CD4-positive, alpha-beta memory T cell (primary cell): Measurements from ENCODE around the gene FLCN. TPM values are rescaled to one million over a fixed set of nuclear protein-coding genes. Genes with fewer than 3 reads are reported as not detected.

Source experiments
- CTCF ChIA-PET: fragments of 350-600 bp; sonication (Branson Sonifier 250); formaldehyde crosslinking; loops from one replicate; lab custom pipeline; 2021; ENCODE audit warnings: inconsistent platforms; ENCODE audit not compliant: partially characterized antibody; lab: Charles Lee
- POLR2A ChIA-PET: fragments of 350-600 bp; sonication (Branson Sonifier 250); formaldehyde crosslinking; loops from one replicate; lab custom pipeline; 2021; ENCODE audit not compliant: partially characterized antibody; lab: Charles Lee
- DNase-seq, 5 donors: peaks; one replicate each; pipeline versions ENCODE4 v3.0.0 to v3.0.0-alpha.2; 2020 to 2022; ENCODE audit warnings: mixed read lengths in 1 of 5
- H3K27ac ChIP-seq: one replicate; pipeline ENCODE4 v1.7.0; 2013; ENCODE audit warnings: low read depth, low read length
- H3K27me3 ChIP-seq: 2 replicates; pipeline ENCODE4 v1.7.0; 2013; ENCODE audit warnings: mild to moderate bottlenecking, low read length, moderate library complexity; ENCODE audit not compliant: insufficient read depth
- H3K36me3 ChIP-seq: 2 replicates; pipeline ENCODE4 v1.7.0; 2013; ENCODE audit warnings: mild to moderate bottlenecking, low read length, moderate library complexity; ENCODE audit not compliant: insufficient read depth
- H3K4me1 ChIP-seq: 2 replicates; pipeline ENCODE4 v1.7.0; 2013; ENCODE audit warnings: mild to moderate bottlenecking, low read length, moderate library complexity; ENCODE audit not compliant: insufficient read depth
- H3K4me3 ChIP-seq, 2 donors: one replicate each; pipeline ENCODE4 v1.7.0; 2013; ENCODE audit warnings: low read length in 2 of 2, mild to moderate bottlenecking in 1 of 2
- H3K9me3 ChIP-seq, 2 donors: one replicate each; pipeline ENCODE4 v1.7.0; 2013; ENCODE audit warnings: low read length in 2 of 2, control low read depth in 1 of 2; ENCODE audit not compliant: control insufficient read depth in 1 of 2
- H3K27ac Mint-ChIP-seq, 7 donors: one replicate each; pipeline ENCODE4 v1.8.0; 2020 to 2021; ENCODE audit warnings: mixed read lengths in 7 of 7, mild to moderate bottlenecking in 6 of 7, inconsistent platforms in 3 of 7, moderate library complexity in 3 of 7
- H3K27me3 Mint-ChIP-seq, 2 donors: one replicate each; pipeline ENCODE4 v1.8.0; 2020 to 2021; ENCODE audit warnings: mixed read lengths in 2 of 2
- H3K36me3 Mint-ChIP-seq, 2 donors: one replicate each; pipeline ENCODE4 v1.8.0; 2020 to 2021; ENCODE audit warnings: mixed read lengths in 2 of 2, inconsistent platforms in 1 of 2, mild to moderate bottlenecking in 1 of 2
- H3K4me1 Mint-ChIP-seq, 4 donors: one replicate each; pipeline ENCODE4 v1.8.0; 2020 to 2021; ENCODE audit warnings: mixed read lengths in 4 of 4, mild to moderate bottlenecking in 1 of 4
- H3K4me3 Mint-ChIP-seq, 8 donors: one replicate each; pipeline ENCODE4 v1.8.0; 2020 to 2021; ENCODE audit warnings: mixed read lengths in 8 of 8, mild to moderate bottlenecking in 7 of 8, moderate library complexity in 6 of 8, inconsistent platforms in 3 of 8
- H3K9me3 Mint-ChIP-seq, 8 donors: one replicate each; pipeline ENCODE4 v1.8.0; 2020 to 2021; ENCODE audit warnings: mixed read lengths in 8 of 8, mild to moderate bottlenecking in 5 of 8, inconsistent platforms in 3 of 8, moderate library complexity in 1 of 8
- intact Hi-C: fragments of 100-400 bp; cut with micrococcal nuclease; formaldehyde crosslinking; loops from one replicate; pipeline ENCODE4 v1.15.1; 2023
- polyA plus RNA-seq, 2 donors: library from polyadenylated mRNA; unstranded; fragments of 300-500 nt; fragmentation: Illumina TruSeq; gene quantifications; one replicate each; pipeline ENCODE4 v1.2.3, GENCODE V29; 2021
- total RNA-seq, 2 experiments: library from RNA; stranded (reverse); gene quantifications; one replicate each; pipeline ENCODE4 v1.2.3, GENCODE V29; 2021

Gene FLCN
- total and polyA plus RNA-seq, 4 experiments from 2014 or later = 2.4 to 95.0 (median 49.8) TPM

GRCh38 chr17:17204041-17204591 lies 32.9 kb downstream of the FLCN start:
- intact Hi-C loops = loop anchor here (2.0 kb wide), 2 partner anchors 27 to 77 kb away; partner anchors contain the start of gene COPS3
- peak overlapping the region; percentile 77 to 97 (median 96) for H3K27ac Mint-ChIP-seq

GRCh38 chr17:17203173-17203730 lies 33.7 kb downstream of the FLCN start:
- no peak for DNase-seq
- peaks cover 17 to 50% (median 31%) of the 10 kb centered on the region in 4 donors for H3K4me1 Mint-ChIP-seq
- Histone ChIP-seq H3K4me1 (peaks cover 28% of the 10 kb centered on the region), H3K4me3 (no peak overlapping the region), H3K27me3 (no peaks in the 10 kb centered on the region), H3K9me3 (no peaks in the 10 kb centered on the region), H3K36me3 (peaks cover 18% of the 10 kb centered on the region), H3K27ac (no peak overlapping the region)
- no peaks in the 10 kb centered on the region for H3K9me3 Mint-ChIP-seq
- ChIA-PET CTCF (no interaction called here), POLR2A (interaction anchor here (1.0 to 9.2 kb wide), 2 partner anchors 23 to 48 kb away, joined by 3 to 131 read pairs; no protein-coding TSS in a partner anchor)
- H3K36me3 Mint-ChIP-seq = peaks cover 25 to 27% of the 10 kb centered on the region in 2 donors
- no peaks in the 10 kb centered on the region for H3K27me3 Mint-ChIP-seq
- intact Hi-C loops = no loop called here
- H3K4me3 Mint-ChIP-seq = peak overlapping the region in 7 of 8 donors; percentile 1 to 92 (median 52)
- H3K27ac Mint-ChIP-seq = peak overlapping the region in 5 of 7 donors; percentile 47 to 96 (median 88)

More at GRCh38 chr17:17204041-17204591, 32.9 kb downstream of the FLCN start:
- Histone ChIP-seq H3K27ac (peak overlapping the region; percentile 72), H3K4me3 (peak overlapping the region; percentile 57 to 72), H3K27me3 (no peaks in the 10 kb centered on the region), H3K4me1 (peaks cover 28% of the 10 kb centered on the region), H3K36me3 (peaks cover 18% of the 10 kb centered on the region), H3K9me3 (no peaks in the 10 kb centered on the region)
- Mint-ChIP-seq H3K4me1 (peaks cover 15 to 50% (median 31%) of the 10 kb centered on the region in 4 donors), H3K36me3 (peaks cover 25 to 27% of the 10 kb centered on the region in 2 donors), H3K9me3 (no peaks in the 10 kb centered on the region), H3K27me3 (no peaks in the 10 kb centered on the region), H3K4me3 (peak overlapping the region; percentile 85 to 94 (median 90))
- ChIA-PET POLR2A (interaction anchor here (4.1 to 9.2 kb wide), 2 partner anchors 24 to 31 kb away, joined by 11 to 131 read pairs; no protein-coding TSS in a partner anchor), CTCF (interaction anchor here (0.8 kb wide), 1 partner anchor 48 kb away, joined by 3 read pairs; no protein-coding TSS in a partner anchor)
- no peak for DNase-seq

- CTCF ChIA-PET = no interaction called here
- POLR2A ChIA-PET = interaction anchor here (0.7 to 0.9 kb wide), 2 partner anchors 23 to 36 kb away, joined by 3 read pairs; no protein-coding TSS in a partner anchor
Observed at GRCh38 chr17:17201907-17202306, 35.1 kb downstream of the FLCN start.

GRCh38 chr17:17201271-17201670 lies 35.7 kb downstream of the FLCN start:
- CTCF ChIA-PET = interaction anchor here (0.7 to 1.7 kb wide), 4 partner anchors 9 to 112 kb away, joined by 3 to 4 read pairs (median 4); no protein-coding TSS in a partner anchor
- Histone ChIP-seq H3K27me3 (no peaks in the 10 kb centered on the region), H3K27ac (no peak overlapping the region), H3K36me3 (peaks cover 18% of the 10 kb centered on the region), H3K9me3 (no peaks in the 10 kb centered on the region), H3K4me1 (peaks cover 28% of the 10 kb centered on the region), H3K4me3 (no peak overlapping the region)
- peak overlapping the region in 1 of 7 donors; percentile 22 for H3K27ac Mint-ChIP-seq
- H3K9me3 Mint-ChIP-seq = no peaks in the 10 kb centered on the region
- no peak for DNase-seq
- POLR2A ChIA-PET = interaction anchor here (0.9 to 1.5 kb wide), 3 partner anchors 18 to 160 kb away, joined by 3 to 4 read pairs (median 4); no protein-coding TSS in a partner anchor
- peaks cover 22 to 53% (median 30%) of the 10 kb centered on the region in 4 donors for H3K4me1 Mint-ChIP-seq
- H3K27me3 Mint-ChIP-seq = no peaks in the 10 kb centered on the region
- H3K36me3 Mint-ChIP-seq = peaks cover 25 to 31% of the 10 kb centered on the region in 2 donors
- intact Hi-C loops = no loop called here
- peak overlapping the region in 2 of 8 donors; percentile 31 to 39 for H3K4me3 Mint-ChIP-seq

More at GRCh38 chr17:17201907-17202306, 35.1 kb downstream of the FLCN start:
- H3K4me1 Mint-ChIP-seq = peaks cover 22 to 55% (median 32%) of the 10 kb centered on the region in 4 donors
- Histone ChIP-seq H3K36me3 (peaks cover 18% of the 10 kb centered on the region), H3K9me3 (no peaks in the 10 kb centered on the region), H3K4me1 (peaks cover 28% of the 10 kb centered on the region), H3K27me3 (no peaks in the 10 kb centered on the region), H3K4me3 (no peak overlapping the region), H3K27ac (no peak overlapping the region)
- peaks cover 25 to 31% of the 10 kb centered on the region in 2 donors for H3K36me3 Mint-ChIP-seq
- H3K27me3 Mint-ChIP-seq = no peaks in the 10 kb centered on the region
- peak overlapping the region in 3 of 7 donors; percentile 22 to 64 (median 24) for H3K27ac Mint-ChIP-seq
- no peak for DNase-seq
- intact Hi-C loops = no loop called here
- no peaks in the 10 kb centered on the region for H3K9me3 Mint-ChIP-seq
- H3K4me3 Mint-ChIP-seq = no peak overlapping the region

- H3K27me3 Mint-ChIP-seq = no peaks in the 10 kb centered on the region
- H3K4me3 Mint-ChIP-seq = no peak overlapping the region
- Histone ChIP-seq H3K36me3 (peaks cover 18% of the 10 kb centered on the region), H3K4me3 (no peak overlapping the region), H3K27ac (no peak overlapping the region), H3K27me3 (no peaks in the 10 kb centered on the region), H3K4me1 (peaks cover 27% of the 10 kb centered on the region), H3K9me3 (no peaks in the 10 kb centered on the region)
- intact Hi-C loops = no loop called here
- no peaks in the 10 kb centered on the region for H3K9me3 Mint-ChIP-seq
- no peak for DNase-seq
- ChIA-PET POLR2A (interaction anchor here (0.9 to 1.5 kb wide), 3 partner anchors 17 to 160 kb away, joined by 3 to 4 read pairs (median 4); no protein-coding TSS in a partner anchor), CTCF (interaction anchor here (0.7 to 1.7 kb wide), 4 partner anchors 9 to 112 kb away, joined by 3 to 4 read pairs (median 4); no protein-coding TSS in a partner anchor)
- peaks cover 22 to 53% (median 30%) of the 10 kb centered on the region in 4 donors for H3K4me1 Mint-ChIP-seq
- peaks cover 25 to 31% of the 10 kb centered on the region in 2 donors for H3K36me3 Mint-ChIP-seq
- H3K27ac Mint-ChIP-seq = peak overlapping the region in 1 of 7 donors; percentile 23
Observed at GRCh38 chr17:17200831-17201230, 36.1 kb downstream of the FLCN start.

- Histone ChIP-seq H3K27me3 (no peaks in the 10 kb centered on the region), H3K4me1 (peaks cover 22% of the 10 kb centered on the region), H3K9me3 (no peaks in the 10 kb centered on the region), H3K4me3 (no peak overlapping the region), H3K27ac (no peak overlapping the region), H3K36me3 (peaks cover 18% of the 10 kb centered on the region)
- Mint-ChIP-seq H3K9me3 (no peaks in the 10 kb centered on the region), H3K4me1 (peaks cover 22 to 49% (median 29%) of the 10 kb centered on the region in 4 donors), H3K27ac (peak overlapping the region in 1 of 7 donors; percentile 31), H3K27me3 (no peaks in the 10 kb centered on the region), H3K36me3 (peaks cover 25 to 26% of the 10 kb centered on the region in 2 donors), H3K4me3 (no peak overlapping the region)
- DNase-seq = no peak
- CTCF ChIA-PET = interaction anchor here (0.9 to 1.7 kb wide), 3 partner anchors 8 to 113 kb away, joined by 3 to 4 read pairs (median 4); no protein-coding TSS in a partner anchor
- intact Hi-C loops = no loop called here
- POLR2A ChIA-PET = interaction anchor here (1.3 to 1.5 kb wide), 3 partner anchors 14 to 159 kb away, joined by 4 read pairs; no protein-coding TSS in a partner anchor
Observed at GRCh38 chr17:17200311-17200710, 36.7 kb downstream of the FLCN start.
